Esophagus muscularis mucosa (tissue), 4 donors: ENCODE results near the gene TGFBR3.

Experiments used
- EP300 ChIP-seq: sonication (generic); formaldehyde crosslinking; IDR thresholded peaks from one replicate; pipeline ENCODE4 v1.6.1; 2017; ENCODE audit warnings: antibody characterized with exemption
- POLR2A ChIP-seq: fragments of 450-650 bp; IDR thresholded peaks from one replicate; pipeline ENCODE4 v1.6.1; 2017; ENCODE audit warnings: antibody characterized with exemption, moderate library complexity, mild to moderate bottlenecking, low read depth
- TF ChIP-seq, protein P1 (sequence below), 3 experiments: fragments of 200-600 bp in 2 of 3; fragments of 450-650 bp in 1 of 3; sonication (generic) in 2 of 3; IDR thresholded peaks; one replicate each; pipeline ENCODE4 v1.5.1; 2017 to 2019; ENCODE audit warnings: antibody characterized with exemption in 3 of 3, mild to moderate bottlenecking in 2 of 3, moderate library complexity in 1 of 3

DNA sequence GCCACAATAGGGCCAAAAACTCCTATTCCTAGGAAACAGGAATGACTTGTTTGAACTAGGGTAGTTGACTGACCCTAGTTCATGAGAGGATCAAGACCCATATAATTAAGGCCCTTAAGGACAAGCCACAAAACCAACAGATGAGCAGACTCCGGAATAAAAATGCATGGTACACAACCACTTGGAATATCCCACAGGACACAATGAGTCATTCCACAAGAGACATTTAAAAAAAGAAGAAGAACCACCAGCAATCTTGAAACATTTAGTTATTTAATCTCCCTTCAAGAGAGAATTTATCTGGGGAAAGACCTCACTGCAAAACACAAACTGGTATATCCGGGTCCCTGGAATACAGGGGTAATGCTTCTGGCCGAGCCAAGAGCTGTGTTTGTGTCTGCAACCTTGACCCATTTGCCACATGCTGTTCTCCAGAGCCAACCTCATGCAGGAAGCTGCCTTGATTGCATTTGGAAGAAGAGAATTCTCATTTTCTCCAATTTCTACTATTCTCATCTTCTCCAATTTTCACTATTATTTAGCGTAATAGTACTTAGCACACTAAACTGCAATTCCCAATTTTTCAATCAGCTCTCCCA is 135.5 kb downstream of the TGFBR3 start:
- TF ChIP-seq, protein P1, sequence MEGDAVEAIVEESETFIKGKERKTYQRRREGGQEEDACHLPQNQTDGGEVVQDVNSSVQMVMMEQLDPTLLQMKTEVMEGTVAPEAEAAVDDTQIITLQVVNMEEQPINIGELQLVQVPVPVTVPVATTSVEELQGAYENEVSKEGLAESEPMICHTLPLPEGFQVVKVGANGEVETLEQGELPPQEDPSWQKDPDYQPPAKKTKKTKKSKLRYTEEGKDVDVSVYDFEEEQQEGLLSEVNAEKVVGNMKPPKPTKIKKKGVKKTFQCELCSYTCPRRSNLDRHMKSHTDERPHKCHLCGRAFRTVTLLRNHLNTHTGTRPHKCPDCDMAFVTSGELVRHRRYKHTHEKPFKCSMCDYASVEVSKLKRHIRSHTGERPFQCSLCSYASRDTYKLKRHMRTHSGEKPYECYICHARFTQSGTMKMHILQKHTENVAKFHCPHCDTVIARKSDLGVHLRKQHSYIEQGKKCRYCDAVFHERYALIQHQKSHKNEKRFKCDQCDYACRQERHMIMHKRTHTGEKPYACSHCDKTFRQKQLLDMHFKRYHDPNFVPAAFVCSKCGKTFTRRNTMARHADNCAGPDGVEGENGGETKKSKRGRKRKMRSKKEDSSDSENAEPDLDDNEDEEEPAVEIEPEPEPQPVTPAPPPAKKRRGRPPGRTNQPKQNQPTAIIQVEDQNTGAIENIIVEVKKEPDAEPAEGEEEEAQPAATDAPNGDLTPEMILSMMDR (IDR thresholded peaks at IDR 0.05): no peak
- TF ChIP-seq EP300 (no peak), POLR2A (no peak)
